A673 (cell line): ENCODE results near the gene SMIM44. TPM values are rescaled to one million over a fixed set of nuclear protein-coding genes. Genes with fewer than 3 reads are reported as not detected.
A peak's percentile ranks its signal among the peaks of the same experiment; 100 is the strongest.

Source experiments
- BruUV-seq: library from RNA; stranded (reverse); fragments of 400-500 nt; replicated peaks from 2 replicates; lab custom pipeline; 2021; lab: Mats Ljungman, UMichigan
- CTCF ChIA-PET: fragments of 300-600 bp; sonication (Branson Sonifier 250); formaldehyde crosslinking; loops from one replicate; lab custom pipeline; 2022; ENCODE audit warnings: antibody characterized with exemption; lab: Charles Lee
- POLR2A ChIA-PET: fragments of 300-600 bp; sonication (Branson Sonifier 250); formaldehyde crosslinking; loops from one replicate; lab custom pipeline; 2022; ENCODE audit warnings: antibody characterized with exemption; ENCODE audit not compliant: low non-redundant PET; lab: Charles Lee
- DNase-seq: peaks from one replicate; pipeline ENCODE4 v3.0.0-alpha.2; 2015; ENCODE audit warnings: low spot score
- H3K27ac ChIP-seq: fragments of 200-600 bp; sonication (generic); 2 replicates; pipeline ENCODE4 v1.5.1; 2016; ENCODE audit warnings: mixed run types, low read depth, mild to moderate bottlenecking, mixed read lengths, antibody characterized with exemption, low read length; ENCODE audit not compliant: poor library complexity, severe bottlenecking
- H3K27me3 ChIP-seq: fragments of 200-600 bp; sonication (generic); replicated peaks from 2 replicates; pipeline ENCODE4 v1.6.1; 2017; ENCODE audit warnings: mixed run types, low read depth, mild to moderate bottlenecking, mixed read lengths, antibody characterized with exemption, low read length; ENCODE audit not compliant: insufficient read depth, poor library complexity
- H3K36me3 ChIP-seq: fragments of 200-600 bp; sonication (generic); 2 replicates; pipeline ENCODE4 v1.6.1; 2016; ENCODE audit warnings: mixed run types, mild to moderate bottlenecking, mixed read lengths, antibody characterized with exemption, low read length; ENCODE audit not compliant: insufficient read depth, poor library complexity, severe bottlenecking
- H3K4me1 ChIP-seq: fragments of 200-600 bp; sonication (generic); 2 replicates; pipeline ENCODE4 v1.6.1; 2017; ENCODE audit warnings: mixed run types, mild to moderate bottlenecking, mixed read lengths, antibody characterized with exemption, low read length; ENCODE audit not compliant: insufficient read depth, poor library complexity, severe bottlenecking
- H3K4me3 ChIP-seq: fragments of 200-600 bp; sonication (generic); 2 replicates; pipeline ENCODE4 v1.5.1; 2016; ENCODE audit warnings: low read depth, mixed run types, mild to moderate bottlenecking, mixed read lengths, low read length; ENCODE audit not compliant: poor library complexity, severe bottlenecking
- H3K9me3 ChIP-seq: fragments of 200-600 bp; sonication (generic); 2 replicates; pipeline ENCODE4 v1.6.1; 2016; ENCODE audit warnings: mixed run types, low read depth, mild to moderate bottlenecking, mixed read lengths, antibody characterized with exemption, low read length; ENCODE audit not compliant: poor library complexity, severe bottlenecking
- CTCF ChIP-seq: fragments of 300-800, 200-600 bp; sonication (generic); conservative IDR thresholded peaks from 2 replicates; pipeline ENCODE4 v1.5.1; 2017; ENCODE audit warnings: low read depth, mild to moderate bottlenecking, antibody characterized with exemption, low read length, moderate library complexity, mixed read lengths
- EZH2 ChIP-seq: fragments of 200-600 bp; sonication (generic); IDR thresholded peaks from 2 replicates; pipeline ENCODE4 v1.6.1; 2017; ENCODE audit warnings: borderline replicate concordance, low read depth, mild to moderate bottlenecking, mixed read lengths, antibody characterized with exemption, low read length; ENCODE audit not compliant: poor library complexity, severe bottlenecking
- intact Hi-C: fragments of 100-400 bp; cut with micrococcal nuclease; formaldehyde crosslinking; loops from one replicate; pipeline ENCODE4 v1.10.0; 2022; ENCODE audit not compliant: unreplicated experiment
- total RNA-seq: library from RNA; stranded (reverse); gene quantifications from 2 replicates; pipeline ENCODE4 v1.2.3, GENCODE V29; 2021

The SMIM44 gene
- total RNA-seq, 1 experiment from 2014 or later, result not detected

- CTCF ChIA-PET, result no interaction called here
Measured at GRCh38 chr19:3475449-3475848, 7.8 kb downstream of the SMIM44 start.

GRCh38 chr19:3474614-3475013, 8.6 kb downstream of the SMIM44 start:
- no peaks in the 10 kb centered on the region for H3K36me3 ChIP-seq
- H3K9me3 ChIP-seq, result no peaks in the 10 kb centered on the region
- H3K27me3 ChIP-seq, result no peaks in the 10 kb centered on the region
- ChIA-PET POLR2A (no interaction called here), CTCF (no interaction called here)
- intact Hi-C loops, result loop anchor here (5.0 kb wide), 1 partner anchor 167 kb away; no protein-coding TSS in a partner anchor
- no peak overlapping the region for H3K4me3 ChIP-seq
- no peak for TF ChIP-seq CTCF
- no peak for TF ChIP-seq EZH2
- H3K27ac ChIP-seq, result no peak overlapping the region
- no peak for DNase-seq
- BruUV-seq, result no TSS peak
- no peaks in the 10 kb centered on the region for H3K4me1 ChIP-seq

More at GRCh38 chr19:3475449-3475848, 7.8 kb downstream of the SMIM44 start:
- Histone ChIP-seq H3K27me3 (peaks cover under 1% of the 10 kb centered on the region), H3K4me1 (no peaks in the 10 kb centered on the region), H3K36me3 (no peaks in the 10 kb centered on the region), H3K27ac (no peak overlapping the region), H3K4me3 (no peak overlapping the region), H3K9me3 (no peaks in the 10 kb centered on the region)
- BruUV-seq, result no TSS peak
- POLR2A ChIA-PET, result no interaction called here
- intact Hi-C loops, result no loop called here
- no peak for DNase-seq
- TF ChIP-seq EZH2 (no peak), CTCF (no peak)

- BruUV-seq, result no TSS peak
- ChIA-PET CTCF (no interaction called here), POLR2A (no interaction called here)
- Histone ChIP-seq H3K27ac (no peak overlapping the region), H3K27me3 (peaks cover 3% of the 10 kb centered on the region), H3K9me3 (no peaks in the 10 kb centered on the region), H3K4me3 (no peak overlapping the region), H3K4me1 (no peaks in the 10 kb centered on the region), H3K36me3 (no peaks in the 10 kb centered on the region)
- intact Hi-C loops, result loop anchor here (5.0 kb wide), 1 partner anchor 167 kb away; no protein-coding TSS in a partner anchor
- TF ChIP-seq EZH2, result no peak
- no peak for DNase-seq
Measured at GRCh38 chr19:3474010-3474409, 9.2 kb downstream of the SMIM44 start.

GRCh38 chr19:3471954-3472655, 11.1 kb downstream of the SMIM44 start:
- Histone ChIP-seq H3K9me3 (no peaks in the 10 kb centered on the region), H3K27ac (no peak overlapping the region), H3K27me3 (peaks cover 3% of the 10 kb centered on the region), H3K36me3 (no peaks in the 10 kb centered on the region), H3K4me1 (no peaks in the 10 kb centered on the region), H3K4me3 (no peak overlapping the region)
- peak; percentile 46 for DNase-seq
- BruUV-seq, result no TSS peak
- no peak for TF ChIP-seq EZH2
- TF ChIP-seq CTCF, result peak; percentile 97
- POLR2A ChIA-PET, result no interaction called here
- intact Hi-C loops, result loop anchor here (5.0 kb wide), 1 partner anchor 165 kb away; no protein-coding TSS in a partner anchor
- CTCF ChIA-PET, result interaction anchor here (1.0 kb wide), 1 partner anchor 167 kb away, joined by 3 read pairs; no protein-coding TSS in a partner anchor
